Breast epithelium (tissue), 3 donors: Measurements from ENCODE around the gene FAM120C.

Experiments
- POLR2A ChIP-seq: fragments of 450-650 bp; IDR thresholded peaks from one replicate; pipeline ENCODE4 v1.6.1; 2016; ENCODE audit warnings: antibody characterized with exemption, mild to moderate bottlenecking, moderate library complexity
- POLR2AphosphoS5 ChIP-seq, 3 donors: sonication (generic); formaldehyde crosslinking; IDR thresholded peaks; one replicate each; pipeline ENCODE4 v1.6.1; 2017; ENCODE audit warnings: antibody characterized with exemption in 3 of 3
- TF ChIP-seq, protein P1 (sequence below), 3 donors: fragments of 450-650 bp; IDR thresholded peaks; one replicate each; pipeline ENCODE4 v1.5.1; 2016 to 2017; ENCODE audit warnings: antibody characterized with exemption in 3 of 3, mild to moderate bottlenecking in 3 of 3, moderate library complexity in 3 of 3

DNA sequence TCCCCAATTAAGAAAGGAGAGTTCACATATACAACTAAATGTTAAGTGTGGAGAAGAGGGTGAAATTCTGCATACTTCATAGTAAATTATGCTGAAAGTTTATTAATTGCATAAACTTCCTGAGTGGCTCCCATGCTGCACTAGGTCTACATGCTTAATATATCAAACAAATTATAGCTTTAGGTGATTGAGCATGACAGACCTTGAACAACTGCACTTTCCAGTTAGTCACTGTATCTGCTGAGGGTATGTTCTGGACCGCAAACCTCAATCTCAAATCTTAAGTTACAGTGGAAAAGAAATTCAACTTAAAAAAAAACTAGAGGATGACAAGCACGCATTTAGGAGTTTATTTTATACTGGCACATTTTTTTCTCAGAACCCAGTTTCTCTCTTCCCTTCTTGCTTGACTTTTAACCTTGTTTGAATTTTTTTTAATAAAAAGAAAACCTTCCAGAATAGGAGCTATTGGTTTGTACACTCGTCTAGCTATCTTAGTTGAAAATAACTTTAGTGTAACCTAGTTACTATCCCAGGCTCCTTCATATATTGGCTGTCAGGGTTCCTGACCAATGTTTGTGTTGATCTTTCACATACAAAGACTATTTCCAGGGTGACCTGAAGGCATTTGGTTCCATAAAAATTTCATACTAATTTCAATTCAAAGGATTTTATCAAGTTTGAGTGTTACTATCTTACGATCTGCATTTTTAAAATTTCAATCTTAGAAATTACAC, 10.2 kb upstream of the FAM120C start:
- TF ChIP-seq, protein P1, sequence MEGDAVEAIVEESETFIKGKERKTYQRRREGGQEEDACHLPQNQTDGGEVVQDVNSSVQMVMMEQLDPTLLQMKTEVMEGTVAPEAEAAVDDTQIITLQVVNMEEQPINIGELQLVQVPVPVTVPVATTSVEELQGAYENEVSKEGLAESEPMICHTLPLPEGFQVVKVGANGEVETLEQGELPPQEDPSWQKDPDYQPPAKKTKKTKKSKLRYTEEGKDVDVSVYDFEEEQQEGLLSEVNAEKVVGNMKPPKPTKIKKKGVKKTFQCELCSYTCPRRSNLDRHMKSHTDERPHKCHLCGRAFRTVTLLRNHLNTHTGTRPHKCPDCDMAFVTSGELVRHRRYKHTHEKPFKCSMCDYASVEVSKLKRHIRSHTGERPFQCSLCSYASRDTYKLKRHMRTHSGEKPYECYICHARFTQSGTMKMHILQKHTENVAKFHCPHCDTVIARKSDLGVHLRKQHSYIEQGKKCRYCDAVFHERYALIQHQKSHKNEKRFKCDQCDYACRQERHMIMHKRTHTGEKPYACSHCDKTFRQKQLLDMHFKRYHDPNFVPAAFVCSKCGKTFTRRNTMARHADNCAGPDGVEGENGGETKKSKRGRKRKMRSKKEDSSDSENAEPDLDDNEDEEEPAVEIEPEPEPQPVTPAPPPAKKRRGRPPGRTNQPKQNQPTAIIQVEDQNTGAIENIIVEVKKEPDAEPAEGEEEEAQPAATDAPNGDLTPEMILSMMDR (IDR thresholded peaks at IDR 0.05) = no peak
- TF ChIP-seq POLR2AphosphoS5 (IDR thresholded peaks at IDR 0.05) (no peak), POLR2A (no peak)
